SH-SY5Y (cell line): ENCODE data around the gene PCDHA6.

Source experiments
- GATA2 ChIP-seq: IDR thresholded peaks from 2 replicates; pipeline ENCODE4 v1.6.1; 2011; ENCODE audit warnings: mild to moderate bottlenecking, low read depth, low read length
- GATA3 ChIP-seq: IDR thresholded peaks from 2 replicates; pipeline ENCODE4 v1.6.1; 2011; ENCODE audit warnings: low read depth, mild to moderate bottlenecking, low read length, moderate library complexity

- TF ChIP-seq GATA3 (no peak), GATA2 (no peak)
Observed at GRCh38 chr5:140855772-140856674, 28.3 kb downstream of the PCDHA6 start, which contains the start of gene PCDHA10.
